Stimulated activated CD4-positive, alpha-beta T cell treated with anti-CD3 and anti-CD28 coated beads, Interleukin-1b, Interleukin-23, amount 100 ng/mL, for 24 hours (primary cell): ENCODE data around the gene WFDC10B.
"Not testable (repeated sequence)": the region's sequence is repeated elsewhere in the genome, so short reads cannot be mapped to it uniquely, and the experiment has no call there.

Experiments used
- DNase-seq, 4 experiments: peaks; one replicate each; pipeline ENCODE4 v3.0.0-alpha.2; 2020; ENCODE audit warnings: low read depth in 4 of 4, low spot score in 1 of 4

WFDC10B gene

GRCh38 chr20:45649312-45649863 is 55.4 kb downstream of the WFDC10B start:
- no peak for DNase-seq

DNA sequence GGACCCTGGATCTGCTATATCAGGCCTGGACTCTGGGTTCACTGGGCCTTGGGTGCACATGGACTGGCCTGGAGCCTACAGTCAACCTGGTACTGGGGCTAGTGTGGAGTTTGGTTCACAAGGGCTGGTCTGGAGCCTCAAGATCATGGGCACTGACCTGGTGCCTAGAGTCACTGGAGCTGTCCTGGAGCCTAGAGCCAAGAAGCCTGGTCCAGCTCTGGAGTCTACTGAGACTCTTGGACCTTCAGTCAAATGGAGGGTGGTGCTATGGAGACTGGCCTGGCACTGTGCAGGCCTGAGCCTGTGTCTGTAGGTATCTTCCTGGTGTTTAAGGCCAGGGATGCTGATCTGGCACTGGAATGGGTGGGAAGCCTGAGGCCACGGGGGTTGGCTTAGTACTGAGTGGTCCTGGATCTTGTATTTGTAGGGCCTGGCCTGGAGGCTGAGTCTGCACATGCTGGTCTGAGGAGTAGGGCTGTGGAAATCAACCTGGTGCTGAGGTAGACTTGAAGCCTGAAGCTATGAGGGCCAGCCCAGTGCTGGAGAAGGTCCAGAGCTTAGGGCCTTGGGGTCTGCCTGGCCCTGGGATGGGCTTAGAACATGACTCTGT is 57.3 kb downstream of the WFDC10B start:
- no peak for DNase-seq

GRCh38 chr20:45646875-45647274 is 57.9 kb downstream of the WFDC10B start:
- DNase-seq, result no peak

DNA sequence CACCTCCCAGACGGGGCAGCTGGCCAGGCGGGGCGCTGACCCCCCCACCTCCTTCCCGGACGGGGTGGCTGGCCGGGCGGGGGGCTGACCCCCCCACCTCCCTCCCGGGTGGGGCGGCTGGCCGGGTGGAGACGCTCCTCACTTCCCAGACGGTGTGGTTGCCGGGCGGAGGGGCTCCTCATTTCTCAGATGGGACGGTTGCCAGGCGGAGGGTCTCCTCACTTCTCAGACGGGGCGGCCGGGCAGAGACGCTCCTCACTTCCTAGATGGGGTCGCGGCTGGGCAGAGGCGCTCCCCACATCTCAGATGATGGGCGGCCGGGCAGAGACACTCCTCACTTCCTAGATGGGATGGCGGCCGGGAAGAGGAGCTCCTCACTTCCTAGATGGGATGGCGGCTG is 59.0 kb downstream of the WFDC10B start:
- not testable (repeated sequence) for DNase-seq

GRCh38 chr20:45641076-45641475 is 63.7 kb downstream of the WFDC10B start:
- not testable (repeated sequence) for DNase-seq

DNA sequence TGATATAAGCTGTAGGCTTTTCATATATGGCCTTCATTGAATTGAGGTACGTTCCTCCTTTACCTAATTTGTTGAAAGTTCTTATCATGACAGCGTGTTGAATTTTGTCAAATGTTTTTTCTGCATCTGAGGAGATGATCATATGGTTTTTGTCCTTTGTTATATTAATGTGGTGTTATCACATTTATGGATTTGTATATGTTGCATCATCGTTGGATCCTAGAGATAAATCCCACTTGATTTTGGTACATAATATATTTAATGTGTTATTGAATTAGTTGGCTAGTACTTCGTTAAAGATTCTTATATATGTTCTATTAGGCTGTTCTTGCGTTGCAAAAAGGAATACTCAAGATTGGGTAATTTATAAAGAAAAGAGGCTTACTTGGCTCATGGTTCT is 65.1 kb downstream of the WFDC10B start:
- DNase-seq, result no peak

GRCh38 chr20:45636513-45636912 is 68.3 kb downstream of the WFDC10B start:
- no peak for DNase-seq
